CD14-positive monocyte (primary cell): Measurements from ENCODE around the gene TTLL6. TPM values are rescaled to one million over a fixed set of nuclear protein-coding genes. Genes with fewer than 3 reads are reported as not detected.
A peak's percentile ranks its signal among the peaks of the same experiment; 100 is the strongest.

Experiments used
- DNase-seq, 3 donors: peaks; one replicate each; pipeline ENCODE4 v3.0.0-alpha.2; 2011 to 2022
- H2AFZ ChIP-seq: 2 replicates; pipeline ENCODE4 v1.6.0; 2012; ENCODE audit warnings: mild to moderate bottlenecking, low read depth, low read length, inconsistent platforms; ENCODE audit not compliant: insufficient read depth, poor library complexity, severe bottlenecking
- H3K27ac ChIP-seq, 2 donors: 1 replicate in 1 of 2; 2 replicates in 1 of 2; pipeline ENCODE4 v1.5.1; 2012 to 2013; ENCODE audit warnings: low read length in 2 of 2, control low read depth in 1 of 2, inconsistent platforms in 1 of 2, low read depth in 1 of 2, mild to moderate bottlenecking in 1 of 2
- H3K27me3 ChIP-seq, 2 donors: one replicate each; pipeline versions ENCODE4 v1.6.0 to v1.6.1; 2011 to 2013; ENCODE audit warnings: low read length in 2 of 2; ENCODE audit not compliant: control insufficient read depth in 2 of 2, insufficient read depth in 2 of 2
- H3K36me3 ChIP-seq, 2 donors: replicated peaks in 1 of 2; 1 replicate in 1 of 2; 2 replicates in 1 of 2; pipeline versions ENCODE4 v1.5.1 to v1.6.1; 2012 to 2013; ENCODE audit warnings: low read length in 2 of 2, control low read depth in 1 of 2, inconsistent platforms in 1 of 2, mild to moderate bottlenecking in 1 of 2; ENCODE audit not compliant: insufficient read depth in 2 of 2, control insufficient read depth in 1 of 2
- H3K4me1 ChIP-seq, 2 donors: 1 replicate in 1 of 2; 2 replicates in 1 of 2; pipeline versions ENCODE4 v1.5.1 to v1.6.1; 2012 to 2013; ENCODE audit warnings: low read length in 2 of 2, control low read depth in 1 of 2, inconsistent platforms in 1 of 2, mild to moderate bottlenecking in 1 of 2, moderate library complexity in 1 of 2; ENCODE audit not compliant: insufficient read depth in 2 of 2, control insufficient read depth in 1 of 2
- H3K4me2 ChIP-seq: replicated peaks from 2 replicates; pipeline ENCODE3; 2012; ENCODE audit warnings: low read length, moderate library complexity, mild to moderate bottlenecking; ENCODE audit not compliant: poor library complexity, severe bottlenecking; ENCODE audit errors: extremely low read depth
- H3K4me3 ChIP-seq, 3 experiments: fragments of 200-600 bp in 1 of 3; sonication (generic) in 1 of 3; replicated peaks in 1 of 3; 1 replicate in 2 of 3; 2 replicates in 1 of 3; pipeline ENCODE4 v1.5.1; 2011 to 2013; ENCODE audit warnings: low read length in 3 of 3, mild to moderate bottlenecking in 3 of 3, control low read depth in 2 of 3, low read depth in 2 of 3, inconsistent platforms in 1 of 3, moderate library complexity in 1 of 3
- H3K79me2 ChIP-seq: 2 replicates; pipeline ENCODE4 v1.6.0; 2012; ENCODE audit warnings: mild to moderate bottlenecking, control low read depth, inconsistent platforms, low read length, moderate library complexity; ENCODE audit not compliant: insufficient read depth
- H3K9ac ChIP-seq: 2 replicates; pipeline ENCODE4 v1.6.0; 2017; ENCODE audit warnings: low read length, mild to moderate bottlenecking; ENCODE audit not compliant: insufficient read depth, poor library complexity, severe bottlenecking
- H3K9me3 ChIP-seq, 2 donors: replicated peaks in 1 of 2; 1 replicate in 1 of 2; 2 replicates in 1 of 2; pipeline versions ENCODE4 v1.5.1 to v1.6.1; 2012 to 2013; ENCODE audit warnings: low read length in 2 of 2, control low read depth in 1 of 2; ENCODE audit not compliant: control insufficient read depth in 1 of 2, insufficient read depth in 1 of 2
- H4K20me1 ChIP-seq: 2 replicates; pipeline ENCODE4 v1.6.0; 2012; ENCODE audit warnings: mild to moderate bottlenecking, low read length, control low read depth, moderate library complexity; ENCODE audit not compliant: insufficient read depth
- H3K27ac Mint-ChIP-seq, 7 donors: one replicate each; pipeline ENCODE4 v1.8.0; 2020; ENCODE audit warnings: mild to moderate bottlenecking in 7 of 7, mixed read lengths in 7 of 7, moderate library complexity in 6 of 7, inconsistent platforms in 2 of 7
- H3K27me3 Mint-ChIP-seq, 3 donors: one replicate each; pipeline ENCODE4 v1.8.0; 2021 to 2022; ENCODE audit warnings: low read depth in 3 of 3, mild to moderate bottlenecking in 3 of 3, mixed read lengths in 3 of 3, moderate library complexity in 3 of 3, inconsistent platforms in 1 of 3
- H3K36me3 Mint-ChIP-seq, 2 donors: one replicate each; pipeline ENCODE4 v1.8.0; 2020; ENCODE audit warnings: mixed read lengths in 2 of 2, inconsistent platforms in 1 of 2, mild to moderate bottlenecking in 1 of 2
- H3K4me1 Mint-ChIP-seq: one replicate; pipeline ENCODE4 v1.8.0; 2020; ENCODE audit warnings: mild to moderate bottlenecking, mixed read lengths
- H3K4me3 Mint-ChIP-seq, 2 donors: one replicate each; pipeline ENCODE4 v1.8.0; 2020; ENCODE audit warnings: mild to moderate bottlenecking in 2 of 2, mixed read lengths in 2 of 2, moderate library complexity in 1 of 2
- H3K9me3 Mint-ChIP-seq, 7 donors: one replicate each; pipeline ENCODE4 v1.8.0; 2020 to 2022; ENCODE audit warnings: mixed read lengths in 7 of 7, mild to moderate bottlenecking in 6 of 7, moderate library complexity in 6 of 7, inconsistent platforms in 2 of 7
- WGBS: methylation state at CpG from one replicate; pipeline ENCODE4 v1.1.5; 2013; ENCODE audit warnings: missing lambda C conversion rate; ENCODE audit not compliant: insufficient coverage; 5-methylcytosine and 5-hydroxymethylcytosine counted together
- intact Hi-C, 2 donors: fragments of 100-400 bp; cut with micrococcal nuclease; formaldehyde crosslinking; loops; one replicate each; pipeline versions ENCODE4 v1.15.0 to v1.15.1; 2023
- polyA plus RNA-seq, 3 donors: library from polyadenylated mRNA; depleted of rRNA in 1 of 3; unstranded in 2 of 3; stranded (reverse) in 1 of 3; fragments of 300-500 nt in 2 of 3; fragments of >200 nt in 1 of 3; fragmentation: Illumina TruSeq in 2 of 3; gene quantifications; 1 replicate in 2 of 3; 2 replicates in 1 of 3; pipeline ENCODE4 v1.2.3, GENCODE V29; 2012 to 2021
- TF ChIP-seq, protein P1 (sequence below): fragments of 200-600 bp; IDR thresholded peaks from one replicate; pipeline ENCODE4 v1.8.0; 2022; ENCODE audit warnings: antibody characterized with exemption, mild to moderate bottlenecking

Gene TTLL6
- polyA plus RNA-seq, 3 donors, result not detected

GRCh38 chr17:48835971-48836370 lies 18.9 kb upstream of the TTLL6 start:
- WGBS, result 100% methylated on average over 1 of the region's 2 CpGs
- Mint-ChIP-seq H3K36me3 (peaks cover 44 to 57% of the 10 kb centered on the region in 2 donors), H3K27ac (peak overlapping the region in 1 of 7 donors; percentile 31), H3K27me3 (peaks cover 19 to 56% (median 36%) of the 10 kb centered on the region in 3 donors), H3K9me3 (no peaks in the 10 kb centered on the region), H3K4me1 (peaks cover 74% of the 10 kb centered on the region), H3K4me3 (peak overlapping the region in 1 of 2 donors; percentile 39)
- Histone ChIP-seq H3K9ac (no peak overlapping the region), H2AFZ (no peak overlapping the region), H3K79me2 (peaks cover 79% of the 10 kb centered on the region), H3K4me3 (no peak overlapping the region), H3K27ac (no peak overlapping the region), H3K36me3 (peaks cover 0 to 15% of the 10 kb centered on the region in 2 donors), H3K9me3 (no peaks in the 10 kb centered on the region), H3K4me1 (peaks cover 61 to 63% of the 10 kb centered on the region in 2 donors), H3K27me3 (peaks cover 3 to 5% of the 10 kb centered on the region in 2 donors), H4K20me1 (peaks cover 96% of the 10 kb centered on the region), H3K4me2 (no peak overlapping the region)
- DNase-seq, result no peak
- TF ChIP-seq, protein P1, sequence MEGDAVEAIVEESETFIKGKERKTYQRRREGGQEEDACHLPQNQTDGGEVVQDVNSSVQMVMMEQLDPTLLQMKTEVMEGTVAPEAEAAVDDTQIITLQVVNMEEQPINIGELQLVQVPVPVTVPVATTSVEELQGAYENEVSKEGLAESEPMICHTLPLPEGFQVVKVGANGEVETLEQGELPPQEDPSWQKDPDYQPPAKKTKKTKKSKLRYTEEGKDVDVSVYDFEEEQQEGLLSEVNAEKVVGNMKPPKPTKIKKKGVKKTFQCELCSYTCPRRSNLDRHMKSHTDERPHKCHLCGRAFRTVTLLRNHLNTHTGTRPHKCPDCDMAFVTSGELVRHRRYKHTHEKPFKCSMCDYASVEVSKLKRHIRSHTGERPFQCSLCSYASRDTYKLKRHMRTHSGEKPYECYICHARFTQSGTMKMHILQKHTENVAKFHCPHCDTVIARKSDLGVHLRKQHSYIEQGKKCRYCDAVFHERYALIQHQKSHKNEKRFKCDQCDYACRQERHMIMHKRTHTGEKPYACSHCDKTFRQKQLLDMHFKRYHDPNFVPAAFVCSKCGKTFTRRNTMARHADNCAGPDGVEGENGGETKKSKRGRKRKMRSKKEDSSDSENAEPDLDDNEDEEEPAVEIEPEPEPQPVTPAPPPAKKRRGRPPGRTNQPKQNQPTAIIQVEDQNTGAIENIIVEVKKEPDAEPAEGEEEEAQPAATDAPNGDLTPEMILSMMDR, result no peak
- intact Hi-C loops, result no loop called here

- TF ChIP-seq, protein P1, result no peak
- H3K27ac Mint-ChIP-seq, result no peak overlapping the region
- Histone ChIP-seq H3K4me2 (no peak overlapping the region), H3K36me3 (peaks cover 0 to 15% of the 10 kb centered on the region in 2 donors), H4K20me1 (peaks cover 86% of the 10 kb centered on the region), H3K4me3 (no peak overlapping the region), H3K9me3 (no peaks in the 10 kb centered on the region), H3K27ac (no peak overlapping the region), H3K9ac (no peak overlapping the region), H2AFZ (no peak overlapping the region), H3K27me3 (peaks cover 3 to 5% of the 10 kb centered on the region in 2 donors), H3K4me1 (peaks cover 51 to 53% of the 10 kb centered on the region in 2 donors), H3K79me2 (peaks cover 73% of the 10 kb centered on the region)
- WGBS, result no CpG with 5 or more reads among the region's 2 CpGs
- H3K4me3 Mint-ChIP-seq, result peak overlapping the region in 1 of 2 donors; percentile 62
- intact Hi-C loops, result loop anchor here in 1 of 2 donors (5.0 kb wide), 2 partner anchors 57 to 72 kb away; partner anchors contain the start of genes ATP5MC1 and UBE2Z
- H3K36me3 Mint-ChIP-seq, result peaks cover 37 to 51% of the 10 kb centered on the region in 2 donors
- peaks cover 19 to 53% (median 34%) of the 10 kb centered on the region in 3 donors for H3K27me3 Mint-ChIP-seq
- no peaks in the 10 kb centered on the region for H3K9me3 Mint-ChIP-seq
- H3K4me1 Mint-ChIP-seq, result peaks cover 65% of the 10 kb centered on the region
- DNase-seq, result no peak
These were observed 17.9 kb upstream of the TTLL6 start for GRCh38 chr17:48834973-48835372.
